ENCODE results near the gene FAM83B. TPM values are rescaled to one million over a fixed set of nuclear protein-coding genes. Genes with fewer than 3 reads are reported as not detected.

The FAM83B gene
- total RNA-seq, 1 experiment from 2014 or later = 3.9 TPM

- no peak for TF ChIP-seq ATF6 (CRISPR knock-in tag; IDR thresholded peaks at IDR 0.05)
Observed at GRCh38 chr6:54903884-54904283, 57.3 kb downstream of the FAM83B start (continued).

- H3K4me1 Mint-ChIP-seq = no peaks in the 10 kb centered on the region
Observed at GRCh38 chr6:54907355-54907754, 60.8 kb downstream of the FAM83B start.

GRCh38 chr6:54909184-54909583 is 62.6 kb downstream of the FAM83B start:
- no peaks in the 10 kb centered on the region for H3K9me3 Mint-ChIP-seq
- CTCF ChIA-PET = no interaction called here
- H3K27me3 Mint-ChIP-seq (ENCODE audit: low read depth) = no peaks in the 10 kb centered on the region
- no peak for ATAC-seq
- H3K4me1 Mint-ChIP-seq = peaks cover 7% of the 10 kb centered on the region; the same call in 1 of the 2 replicates
- POLR2A ChIA-PET = no interaction called here
- no peak overlapping the region for H3K4me3 Mint-ChIP-seq
- H3K36me3 Mint-ChIP-seq = no peaks in the 10 kb centered on the region
- TF ChIP-seq FOXP4 (CRISPR knock-in tag; IDR thresholded peaks at IDR 0.05) (no peak), MXD4 (CRISPR knock-in tag; IDR thresholded peaks at IDR 0.05; ENCODE audit: borderline replicate concordance) (no peak), OVOL2 (CRISPR knock-in tag; IDR thresholded peaks at IDR 0.05; ENCODE audit: borderline replicate concordance) (no peak), NFE2L1 (CRISPR knock-in tag; IDR thresholded peaks at IDR 0.05) (no peak), ELF4 (CRISPR knock-in tag; IDR thresholded peaks at IDR 0.05; ENCODE audit: low read depth) (no peak)
- H3K27ac Mint-ChIP-seq = no peak overlapping the region
- no peak for DNase-seq (ENCODE audit: low spot score)

More at GRCh38 chr6:54907355-54907754, 60.8 kb downstream of the FAM83B start:
- H3K36me3 Mint-ChIP-seq = no peaks in the 10 kb centered on the region
- H3K27ac Mint-ChIP-seq = no peak overlapping the region
- ChIA-PET CTCF (no interaction called here), POLR2A (no interaction called here)
- TF ChIP-seq EMX1 (CRISPR knock-in tag; IDR thresholded peaks at IDR 0.05) (no peak), ESRRA (CRISPR knock-in tag; IDR thresholded peaks at IDR 0.05; ENCODE audit: borderline replicate concordance) (no peak), SMAD4 (CRISPR knock-in tag; IDR thresholded peaks at IDR 0.05) (no peak), JUN (CRISPR knock-in tag; IDR thresholded peaks at IDR 0.05) (no peak), RELA (CRISPR knock-in tag; IDR thresholded peaks at IDR 0.05; ENCODE audit: borderline replicate concordance) (no peak), E2F4 (CRISPR knock-in tag; IDR thresholded peaks at IDR 0.05; ENCODE audit: borderline replicate concordance, low read depth) (no peak), FOXP1 (CRISPR knock-in tag; IDR thresholded peaks at IDR 0.05; ENCODE audit: borderline replicate concordance) (no peak), PRRX2 (CRISPR knock-in tag; IDR thresholded peaks at IDR 0.05) (no peak), NFYB (CRISPR knock-in tag; conservative IDR thresholded peaks at IDR 0.05; ENCODE audit: low read depth) (no peak), ATF2 (CRISPR knock-in tag; IDR thresholded peaks at IDR 0.05; ENCODE audit: borderline replicate concordance, low read depth) (no peak), CDX4 (CRISPR knock-in tag; IDR thresholded peaks at IDR 0.05; ENCODE audit: borderline replicate concordance) (no peak), TCF7 (CRISPR knock-in tag; IDR thresholded peaks at IDR 0.05; ENCODE audit: low read depth) (no peak), ZNF263 (CRISPR knock-in tag; IDR thresholded peaks at IDR 0.05; ENCODE audit: low read depth) (no peak), GRHL2 (CRISPR knock-in tag; IDR thresholded peaks at IDR 0.05; ENCODE audit: insufficient replicate concordance, severe bottlenecking) (no peak), NR3C1 (CRISPR knock-in tag; conservative IDR thresholded peaks at IDR 0.05; ENCODE audit: low read depth) (no peak), NFE2L1 (CRISPR knock-in tag; IDR thresholded peaks at IDR 0.05) (no peak), JAZF1 (CRISPR knock-in tag; IDR thresholded peaks at IDR 0.05) (no peak), ZNF512 (CRISPR knock-in tag; IDR thresholded peaks at IDR 0.05; ENCODE audit: borderline replicate concordance) (no peak)
- no peaks in the 10 kb centered on the region for H3K9me3 Mint-ChIP-seq
- no peaks in the 10 kb centered on the region for H3K27me3 Mint-ChIP-seq (ENCODE audit: low read depth)
- DNase-seq (ENCODE audit: low spot score) = no peak
- ATAC-seq = no peak
- no peak overlapping the region for H3K4me3 Mint-ChIP-seq
